IPS-18c (cell line): ENCODE measurements around the gene LIN28A.

Source experiments
- H3K4me3 ChIP-seq: 2 replicates; pipeline ENCODE4 v1.7.0; 2013; ENCODE audit warnings: low read depth, mild to moderate bottlenecking, low read length, moderate library complexity; ENCODE audit not compliant: insufficient read depth
- H3K9me3 ChIP-seq: one replicate; pipeline ENCODE4 v1.6.1; 2013; ENCODE audit warnings: mild to moderate bottlenecking, low read length, moderate library complexity; ENCODE audit not compliant: control insufficient read depth, insufficient read depth

The LIN28A gene

DNA sequence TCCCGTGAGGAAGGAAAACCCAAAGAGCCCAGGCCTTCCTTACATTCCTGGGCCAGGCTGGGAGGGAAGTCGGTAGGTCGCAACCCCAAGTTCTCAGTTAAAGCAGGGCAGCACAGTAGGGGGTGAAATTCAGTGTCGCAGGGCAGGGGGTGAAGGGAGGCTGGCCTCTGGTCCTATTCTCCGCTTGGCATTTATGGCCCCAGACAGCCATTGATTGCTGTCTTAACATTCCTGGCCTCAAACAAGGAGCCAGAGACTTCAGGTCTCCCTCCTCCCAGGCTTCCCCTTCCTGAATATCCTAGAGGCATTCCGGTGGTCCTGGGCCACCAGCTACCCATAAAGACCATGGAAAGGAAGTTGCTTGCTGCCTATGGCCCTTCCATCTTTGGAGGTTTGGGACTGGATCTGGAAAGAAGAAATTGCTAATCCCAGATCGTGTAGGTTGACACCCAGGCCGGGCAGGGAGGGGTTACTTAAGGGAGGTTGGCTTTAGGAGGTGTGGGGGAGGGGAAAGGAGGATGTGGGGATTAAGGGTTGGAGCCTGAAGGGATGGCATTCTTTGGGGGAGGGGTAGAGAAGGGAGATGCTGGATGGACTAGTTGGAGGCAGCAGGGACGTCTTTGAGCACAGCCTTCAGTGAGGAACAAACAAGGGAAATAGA, 1.7 kb downstream of the LIN28A start:
- Histone ChIP-seq H3K9me3 (peaks cover 3% of the 10 kb centered on the region), H3K4me3 (peak overlapping the region; percentile 99)

DNA sequence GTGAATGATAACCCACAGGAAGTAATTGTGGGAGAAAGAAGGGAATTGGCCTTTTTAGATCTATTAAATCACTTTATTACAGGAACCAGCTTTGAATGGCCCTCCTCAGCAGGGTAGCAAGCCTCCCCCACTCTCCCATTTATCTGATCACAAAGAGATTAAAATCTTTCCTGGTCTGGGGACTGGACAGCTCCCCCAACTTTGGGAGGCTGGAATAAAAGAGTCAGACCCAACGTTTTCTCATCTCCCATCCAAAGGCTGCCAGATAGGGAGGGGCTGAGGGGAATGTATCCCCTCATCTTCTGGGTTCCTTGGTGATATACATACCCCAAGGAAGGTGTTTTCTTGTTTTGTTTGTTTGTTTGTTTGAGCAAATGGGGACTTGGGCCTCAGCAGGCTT, 2.4 kb downstream of the LIN28A start:
- Histone ChIP-seq H3K4me3 (peak overlapping the region; percentile 99), H3K9me3 (peaks cover 3% of the 10 kb centered on the region)

DNA sequence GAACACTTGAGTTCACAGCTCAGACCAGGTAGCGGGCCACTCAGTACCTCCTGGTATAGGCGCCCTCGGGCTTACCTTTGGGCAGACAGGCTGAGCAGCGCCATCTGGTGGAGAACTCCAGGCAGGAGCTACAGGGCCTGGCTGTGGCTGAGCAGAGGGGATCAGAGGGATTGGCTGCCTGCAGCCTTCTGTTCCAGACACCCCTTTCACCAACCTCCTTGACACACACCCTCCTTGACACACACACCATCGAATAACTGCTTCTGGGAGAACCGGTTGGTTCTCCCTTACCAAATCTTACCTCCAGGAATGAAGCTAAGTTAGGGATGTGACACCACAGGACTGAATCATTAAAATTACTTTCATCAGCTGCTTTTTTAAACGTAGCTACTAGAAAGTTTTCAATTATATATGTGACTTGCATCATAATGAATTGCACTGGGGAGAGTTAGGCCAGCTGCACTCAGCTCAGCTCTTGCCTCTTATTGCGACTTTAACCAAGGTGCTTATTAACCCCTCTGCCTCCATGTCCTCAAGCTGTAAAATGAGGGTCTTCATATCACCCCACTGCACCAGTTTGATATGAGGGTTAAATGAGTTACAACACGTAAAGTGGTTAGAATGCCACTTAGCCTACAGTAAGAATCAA, 6.6 kb downstream of the LIN28A start:
- Histone ChIP-seq H3K9me3 (no peaks in the 10 kb centered on the region), H3K4me3 (no peak overlapping the region; the same call in 1 of the 2 replicates)

DNA sequence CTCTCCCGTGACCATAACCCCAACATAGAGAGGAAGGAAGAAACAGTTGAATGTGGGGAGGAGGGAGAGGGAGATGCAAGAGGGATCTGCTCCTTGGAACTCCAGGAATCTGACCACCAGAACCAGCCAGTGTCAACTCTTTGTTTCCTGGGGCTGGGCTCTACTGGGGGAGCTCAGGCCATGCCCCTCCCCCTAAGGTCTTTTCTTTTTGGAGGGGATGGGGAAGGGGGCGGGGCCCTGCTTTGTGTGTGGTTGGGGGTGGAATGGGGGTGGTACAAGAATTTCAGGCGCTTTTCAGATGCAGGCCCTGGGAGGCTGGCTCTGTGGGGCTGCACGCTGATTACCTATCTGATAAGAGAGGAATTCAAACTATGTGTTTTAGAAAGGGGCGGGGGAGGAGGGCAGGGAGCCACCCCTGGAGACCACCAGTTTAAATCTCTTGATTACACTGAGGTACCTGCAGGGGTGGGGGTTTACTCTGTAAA, 8.3 kb downstream of the LIN28A start:
- Histone ChIP-seq H3K4me3 (peak overlapping the region; percentile 25; the same call in 1 of the 2 replicates), H3K9me3 (no peaks in the 10 kb centered on the region)

DNA sequence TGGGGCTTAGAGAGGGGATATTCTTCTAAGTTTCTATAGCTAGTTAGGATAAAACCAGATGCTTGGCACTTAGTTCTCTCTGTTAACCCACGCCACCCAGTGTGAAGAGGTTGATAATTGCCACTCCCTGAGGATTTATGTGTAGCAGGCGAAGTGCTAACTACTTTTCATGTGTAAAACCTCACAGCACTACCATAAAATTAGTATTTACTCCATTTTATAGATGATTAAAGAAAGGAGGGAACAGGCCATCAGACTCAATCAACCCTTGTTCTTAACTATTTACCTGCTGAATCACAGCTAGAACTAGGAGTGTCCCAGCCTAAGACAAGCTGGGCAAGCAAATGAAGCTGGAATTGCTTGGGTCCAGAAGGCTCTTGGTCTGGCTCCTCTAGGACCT, 8.9 kb downstream of the LIN28A start:
- H3K4me3 ChIP-seq = peak overlapping the region; percentile 9; the same call in 1 of the 2 replicates
- H3K9me3 ChIP-seq = no peaks in the 10 kb centered on the region

DNA sequence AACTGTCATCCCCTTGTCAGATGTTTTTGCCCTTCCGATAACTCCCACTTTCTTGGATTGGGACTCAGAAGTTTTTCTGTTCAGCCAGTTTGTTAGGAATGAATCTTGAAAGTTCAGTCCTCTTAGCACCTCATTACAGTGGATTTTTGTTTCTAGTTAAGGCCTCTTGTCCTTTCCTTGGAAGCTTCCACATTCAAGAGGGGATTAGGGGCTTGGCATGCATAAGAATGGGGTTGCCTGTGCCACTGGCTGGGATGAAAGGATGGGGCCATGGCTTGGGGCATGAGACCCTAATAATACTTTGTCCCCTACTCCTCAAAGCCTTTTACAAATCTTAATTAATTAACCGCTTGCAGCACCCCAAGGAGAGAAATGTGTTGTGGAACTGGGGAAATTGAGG, 19.1 kb downstream of the LIN28A start:
- H3K4me3 ChIP-seq = no peak overlapping the region
- H3K9me3 ChIP-seq = no peaks in the 10 kb centered on the region

DNA sequence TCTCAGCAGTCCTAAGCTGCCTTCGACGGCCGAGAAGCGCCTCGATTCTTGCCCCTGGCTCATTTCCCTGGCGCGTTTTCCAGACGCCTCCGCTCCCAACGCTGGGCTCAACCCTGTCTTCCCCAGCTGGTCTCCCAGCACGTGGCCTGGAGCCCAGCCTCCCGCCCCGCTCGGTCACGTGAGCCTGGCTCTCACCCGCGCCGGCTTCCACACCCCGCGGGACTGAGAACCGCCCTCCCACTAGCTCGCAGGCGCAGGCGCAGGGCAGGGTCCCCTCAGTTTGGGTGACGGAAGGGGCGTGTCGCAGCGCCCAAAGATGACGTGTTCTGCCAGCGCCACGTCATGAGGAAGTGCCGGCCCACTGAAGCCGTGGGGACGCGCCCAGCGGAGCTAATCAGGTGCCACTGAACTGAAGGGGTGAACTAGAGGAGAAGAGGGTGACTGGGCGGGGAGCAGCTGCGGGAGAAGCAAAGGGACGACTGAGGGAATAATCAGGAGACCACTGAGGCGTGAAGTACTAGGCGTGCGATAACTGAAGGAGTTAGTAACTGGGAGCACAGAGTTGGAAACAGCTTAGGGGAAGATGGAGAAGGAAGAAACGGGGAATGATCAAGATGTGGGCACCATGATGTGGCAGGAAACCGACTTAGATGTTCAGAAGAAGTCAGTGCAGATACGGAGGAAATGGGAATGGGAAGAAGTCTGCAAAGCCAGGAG, 21.5 kb downstream of the LIN28A start, which contains the start of gene DHDDS:
DHDDS (plus strand) TSS at position 343 of the 717 bp plus-strand sequence. CDS start 625 bp downstream, outside the sequence.
- Histone ChIP-seq H3K9me3 (no peaks in the 10 kb centered on the region), H3K4me3 (peak within 1 kb of the TSS; percentile 64)

DNA sequence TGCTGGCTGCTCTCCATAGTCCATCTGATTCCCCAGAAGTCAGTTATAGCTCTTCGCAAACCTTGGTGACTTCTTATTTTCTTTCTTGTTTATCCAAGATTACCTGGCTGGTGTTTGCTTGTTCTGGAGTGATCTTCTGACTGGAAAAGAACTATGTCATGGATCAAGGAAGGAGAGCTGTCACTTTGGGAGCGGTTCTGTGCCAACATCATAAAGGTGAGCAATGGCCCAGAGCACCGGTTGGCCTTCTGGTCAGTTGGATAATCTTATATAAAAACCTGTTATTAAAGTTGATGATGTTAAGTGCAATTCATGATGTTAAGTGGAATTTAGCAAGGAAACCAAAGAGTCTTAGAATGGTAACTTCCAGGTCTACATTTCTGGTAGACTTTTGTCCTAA, 22.2 kb downstream of the LIN28A start:
- Histone ChIP-seq H3K9me3 (no peaks in the 10 kb centered on the region), H3K4me3 (peak overlapping the region; percentile 64)

DNA sequence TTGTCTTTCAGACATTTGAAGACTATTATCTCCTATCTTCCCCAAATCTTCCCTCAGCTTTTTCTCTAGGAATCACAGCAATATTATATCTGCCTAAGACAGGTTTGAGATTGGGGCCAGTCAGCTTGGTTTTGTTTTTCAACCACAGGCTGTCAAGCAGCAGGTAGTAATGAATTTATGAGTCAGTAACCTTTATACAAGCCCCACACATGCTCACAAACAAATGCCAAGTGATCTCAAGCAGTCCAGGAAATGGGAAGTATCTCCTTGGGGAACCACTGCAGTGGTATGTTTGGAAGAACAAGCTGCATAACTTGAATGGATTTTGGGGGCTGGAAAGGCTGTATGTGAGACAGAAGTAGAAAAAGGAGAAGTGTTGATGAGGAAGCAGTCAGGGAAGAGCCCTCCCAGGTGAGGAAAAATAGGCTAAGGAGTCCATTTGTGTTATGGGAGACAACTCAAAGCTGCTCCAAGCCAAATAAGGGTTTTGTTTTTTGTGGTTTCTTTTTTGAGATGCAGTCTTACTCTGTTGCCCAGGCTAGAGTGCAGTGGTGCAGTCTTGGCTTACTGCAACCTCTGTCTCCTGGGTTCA, 23.6 kb downstream of the LIN28A start:
- Histone ChIP-seq H3K4me3 (no peak overlapping the region), H3K9me3 (no peaks in the 10 kb centered on the region)

DNA sequence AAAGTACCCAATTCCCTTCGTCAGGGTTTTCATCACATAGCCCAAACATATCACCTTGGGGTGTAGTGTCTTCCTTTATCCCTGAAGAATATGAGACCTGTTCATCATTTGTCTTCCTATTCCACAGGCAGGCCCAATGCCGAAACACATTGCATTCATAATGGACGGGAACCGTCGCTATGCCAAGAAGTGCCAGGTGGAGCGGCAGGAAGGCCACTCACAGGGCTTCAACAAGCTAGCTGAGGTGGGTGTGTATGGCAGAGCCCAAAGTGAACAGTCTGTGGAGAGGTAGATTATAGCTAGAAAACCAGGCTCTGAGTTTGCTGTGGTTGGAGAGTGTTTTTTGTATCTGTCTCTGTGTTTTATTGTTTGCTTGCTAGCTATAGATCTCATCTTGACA, 27.4 kb downstream of the LIN28A start:
- Histone ChIP-seq H3K4me3 (no peak overlapping the region), H3K9me3 (no peaks in the 10 kb centered on the region)

DNA sequence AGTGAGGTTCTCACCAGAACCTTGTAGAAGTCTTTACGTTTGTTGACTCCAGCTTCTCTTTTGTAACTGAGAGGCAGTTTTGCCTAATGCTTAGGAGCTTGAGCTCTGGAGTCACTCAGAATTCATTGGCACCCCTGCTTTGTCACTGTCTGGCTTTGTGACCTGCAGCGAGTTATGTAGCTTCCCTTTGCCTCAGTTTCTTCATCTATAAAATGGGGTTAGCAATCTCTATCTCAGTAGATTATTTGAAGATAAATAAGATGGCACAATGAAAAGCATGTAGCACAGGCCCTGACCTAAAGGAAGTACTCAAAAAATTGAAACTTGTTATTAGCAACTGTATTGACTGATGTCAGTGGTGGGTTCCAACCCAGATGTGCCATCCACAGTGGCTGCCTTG, 29.6 kb downstream of the LIN28A start:
- no peak overlapping the region for H3K4me3 ChIP-seq
- no peaks in the 10 kb centered on the region for H3K9me3 ChIP-seq

DNA sequence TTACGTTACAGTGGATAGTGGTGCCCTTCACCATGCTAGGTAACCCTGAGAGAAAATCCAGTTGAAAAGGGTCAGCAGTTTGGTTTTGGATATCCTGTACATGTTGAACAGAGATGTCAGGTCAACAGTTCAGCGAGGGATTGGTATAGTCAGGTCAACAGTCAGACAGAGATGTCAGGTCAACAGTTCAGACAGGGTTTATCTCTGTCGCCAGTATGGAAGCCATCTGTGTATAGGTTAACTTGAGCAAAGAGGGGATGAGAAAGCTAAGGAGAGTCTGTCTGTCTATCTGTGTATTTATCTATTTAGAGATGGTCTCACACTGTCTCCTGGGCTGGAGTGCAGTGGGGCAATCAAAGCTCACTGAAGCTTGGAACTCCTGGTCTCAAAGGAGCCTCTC, 39.3 kb downstream of the LIN28A start:
- no peaks in the 10 kb centered on the region for H3K9me3 ChIP-seq
- no peak overlapping the region for H3K4me3 ChIP-seq

DNA sequence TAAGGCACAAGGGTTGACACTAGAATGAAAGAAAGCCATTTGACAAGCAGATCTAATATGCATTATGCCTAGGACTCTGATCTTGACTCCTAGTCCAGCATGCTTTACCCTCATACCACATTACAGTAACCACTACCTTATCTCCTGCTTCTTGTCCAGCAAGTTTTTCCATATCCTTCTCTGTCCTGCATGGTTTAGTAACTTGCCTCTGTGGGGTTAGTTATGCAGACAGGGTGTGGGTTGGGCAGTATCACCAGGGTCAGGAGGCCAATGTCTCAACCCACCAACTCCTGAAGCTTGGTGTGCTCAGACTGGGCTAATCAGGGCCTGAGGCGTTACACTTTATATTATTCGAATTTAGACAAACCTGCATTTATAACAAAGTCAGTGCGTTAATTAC, 40.3 kb downstream of the LIN28A start:
- H3K4me3 ChIP-seq = no peak overlapping the region
- H3K9me3 ChIP-seq = no peaks in the 10 kb centered on the region

DNA sequence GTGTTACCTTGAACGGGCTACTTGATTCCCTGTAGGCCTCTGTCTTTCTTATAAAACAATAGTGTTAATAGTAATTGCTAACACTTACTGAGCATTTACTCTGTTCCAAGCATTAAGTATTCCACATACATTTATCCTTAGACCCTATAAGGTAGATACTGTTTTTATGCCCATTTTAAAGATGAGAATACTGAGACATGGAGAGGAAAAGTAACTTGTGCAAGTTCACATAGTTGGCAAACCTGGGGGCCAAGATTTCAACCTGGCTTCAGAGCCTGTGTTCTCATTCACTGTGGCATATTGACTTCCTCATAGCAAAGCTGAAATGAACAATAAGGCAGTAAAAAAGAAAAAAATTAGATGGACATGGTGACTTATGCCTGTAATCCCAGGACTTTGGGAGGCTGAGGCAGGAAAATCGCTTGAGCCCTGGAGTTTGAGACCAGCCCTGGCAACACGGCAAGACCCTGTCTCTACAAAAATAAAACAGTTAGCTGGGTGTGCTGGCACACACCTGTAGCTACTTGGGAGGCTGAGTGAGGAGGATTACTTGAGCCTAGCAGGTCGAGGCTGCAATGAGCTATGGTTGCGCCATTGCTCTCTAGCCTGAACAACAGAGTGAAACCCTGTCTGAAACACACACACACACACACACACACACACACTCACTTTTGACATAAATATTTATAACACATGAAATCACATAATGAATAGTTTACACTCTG, 42.0 kb downstream of the LIN28A start:
- no peaks in the 10 kb centered on the region for H3K9me3 ChIP-seq

DNA sequence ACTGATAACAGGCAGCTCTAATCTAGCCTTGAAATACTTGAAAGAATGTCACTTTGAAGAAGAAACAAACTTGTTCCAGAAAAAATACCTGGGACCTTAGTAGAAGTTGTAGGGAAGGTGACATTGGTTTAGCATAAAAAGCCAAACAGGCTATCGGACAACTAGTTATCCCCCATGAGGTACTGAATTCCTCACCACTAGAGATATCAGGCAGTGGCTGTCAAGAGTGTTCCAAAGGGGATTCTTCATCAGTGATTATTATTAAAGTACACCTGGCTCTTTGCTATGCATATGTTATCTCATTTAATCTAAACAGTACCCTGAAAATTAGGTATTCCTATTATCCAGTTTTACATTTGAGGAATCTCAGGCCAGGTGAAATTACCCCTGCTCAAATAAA, 48.5 kb downstream of the LIN28A start:
- H3K9me3 ChIP-seq = no peaks in the 10 kb centered on the region
- H3K4me3 ChIP-seq = no peak overlapping the region

More for the DNA sequence above, 42.0 kb downstream of the LIN28A start:
- H3K4me3 ChIP-seq = no peak overlapping the region

DNA sequence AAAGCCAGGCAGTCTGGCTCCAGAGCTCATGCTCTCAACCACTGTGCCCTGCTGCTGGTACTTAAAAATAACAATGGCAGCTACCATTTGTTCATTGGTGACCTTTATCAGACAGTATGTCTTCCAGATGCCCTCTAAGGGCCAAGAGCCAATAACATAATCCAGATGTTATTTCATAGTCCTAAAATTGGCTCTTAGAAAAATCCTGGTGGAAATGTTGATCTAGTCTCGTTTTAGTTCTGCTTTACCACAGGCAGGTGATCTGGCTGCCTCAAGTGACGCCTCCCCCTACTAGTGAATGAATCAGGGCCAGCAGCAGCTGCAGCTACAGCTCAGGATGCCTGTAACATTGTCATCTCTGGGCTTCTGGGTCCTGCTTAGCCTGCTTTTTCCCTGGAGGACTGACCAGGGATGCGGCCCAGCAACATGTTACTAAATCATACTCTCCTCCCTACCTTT, 49.0 kb downstream of the LIN28A start:
- no peak overlapping the region for H3K4me3 ChIP-seq
- H3K9me3 ChIP-seq = no peaks in the 10 kb centered on the region

DNA sequence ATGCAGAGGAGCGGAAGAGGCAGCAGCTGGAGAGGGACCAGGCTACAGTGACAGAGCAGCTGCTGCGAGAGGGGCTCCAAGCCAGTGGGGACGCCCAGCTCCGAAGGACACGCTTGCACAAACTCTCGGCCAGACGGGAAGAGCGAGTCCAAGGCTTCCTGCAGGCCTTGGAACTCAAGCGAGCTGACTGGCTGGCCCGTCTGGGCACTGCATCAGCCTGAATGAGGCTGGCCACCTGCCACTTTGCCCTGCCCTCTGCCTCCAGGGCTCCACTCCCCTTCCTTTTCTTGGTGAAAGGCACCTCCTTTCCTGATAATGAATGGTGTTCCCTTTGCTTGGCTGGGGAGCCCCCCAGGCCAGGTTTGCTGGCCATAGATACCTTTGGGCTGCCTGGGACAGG, 58.3 kb downstream of the LIN28A start:
- Histone ChIP-seq H3K4me3 (no peak overlapping the region), H3K9me3 (no peaks in the 10 kb centered on the region)
